BE2C (cell line): ENCODE data around the gene LNP1.

Experiments
- DNase-seq: peaks from one replicate; pipeline ENCODE4 v3.0.0-alpha.2; 2020
- H3K27me3 ChIP-seq: fragments of 250-450 bp; sonication (Bioruptor Pico); 2 replicates; pipeline ENCODE4 v1.5.1; 2020; ENCODE audit warnings: mild to moderate bottlenecking
- H3K36me3 ChIP-seq: fragments of 250-450 bp; sonication (Bioruptor Pico); 2 replicates; pipeline ENCODE4 v1.5.1; 2020; ENCODE audit warnings: mild to moderate bottlenecking
- H3K4me1 ChIP-seq: fragments of 250-450 bp; sonication (Bioruptor Pico); 2 replicates; pipeline ENCODE4 v1.5.1; 2020
- H3K4me3 ChIP-seq: 2 replicates; pipeline ENCODE4 v1.5.1; 2011; ENCODE audit warnings: low read depth, low read length
- H3K9me3 ChIP-seq: fragments of 250-450 bp; sonication (Bioruptor Pico); 2 replicates; pipeline ENCODE4 v1.5.1; 2020
- TF ChIP-seq, protein P1 (sequence below): IDR thresholded peaks from 2 replicates; pipeline ENCODE4 v1.5.1; 2012; ENCODE audit warnings: mild to moderate bottlenecking, low read depth, low read length

LNP1 gene

DNA sequence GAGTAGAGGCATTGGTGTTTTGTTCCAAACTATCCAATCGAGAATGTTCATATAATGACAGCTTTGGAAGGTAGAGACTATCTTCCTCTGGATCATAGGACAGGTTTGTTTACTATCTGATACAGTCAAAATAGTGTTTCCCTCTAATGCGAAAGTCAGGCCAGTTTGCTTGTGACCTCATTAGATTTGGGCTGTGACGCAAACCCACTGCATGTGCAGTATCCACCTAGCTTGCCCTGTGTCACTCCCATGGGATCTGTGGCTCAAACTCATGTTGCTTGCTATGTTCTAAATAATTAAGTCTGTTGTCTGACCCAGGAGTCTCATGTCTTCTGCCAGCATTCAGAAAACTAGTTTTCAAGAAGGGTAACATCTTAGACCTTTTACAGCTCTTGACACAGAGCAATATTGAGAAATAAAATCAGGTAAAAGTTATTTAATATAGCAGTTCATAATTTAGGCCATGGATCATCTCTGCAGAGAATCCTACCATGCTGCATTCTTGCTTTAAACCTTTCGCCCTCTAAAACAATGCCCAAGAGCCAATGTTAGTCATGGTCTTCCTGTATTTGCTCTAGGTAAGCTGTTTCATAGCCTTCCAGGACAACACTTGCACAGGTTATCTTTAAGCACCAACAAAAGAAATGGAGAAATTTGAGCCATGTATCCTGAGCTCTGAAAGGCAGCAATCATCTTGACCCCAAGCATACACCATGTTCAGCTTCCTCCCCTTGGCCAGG lies 40.4 kb upstream of the LNP1 start:
- TF ChIP-seq, protein P1, sequence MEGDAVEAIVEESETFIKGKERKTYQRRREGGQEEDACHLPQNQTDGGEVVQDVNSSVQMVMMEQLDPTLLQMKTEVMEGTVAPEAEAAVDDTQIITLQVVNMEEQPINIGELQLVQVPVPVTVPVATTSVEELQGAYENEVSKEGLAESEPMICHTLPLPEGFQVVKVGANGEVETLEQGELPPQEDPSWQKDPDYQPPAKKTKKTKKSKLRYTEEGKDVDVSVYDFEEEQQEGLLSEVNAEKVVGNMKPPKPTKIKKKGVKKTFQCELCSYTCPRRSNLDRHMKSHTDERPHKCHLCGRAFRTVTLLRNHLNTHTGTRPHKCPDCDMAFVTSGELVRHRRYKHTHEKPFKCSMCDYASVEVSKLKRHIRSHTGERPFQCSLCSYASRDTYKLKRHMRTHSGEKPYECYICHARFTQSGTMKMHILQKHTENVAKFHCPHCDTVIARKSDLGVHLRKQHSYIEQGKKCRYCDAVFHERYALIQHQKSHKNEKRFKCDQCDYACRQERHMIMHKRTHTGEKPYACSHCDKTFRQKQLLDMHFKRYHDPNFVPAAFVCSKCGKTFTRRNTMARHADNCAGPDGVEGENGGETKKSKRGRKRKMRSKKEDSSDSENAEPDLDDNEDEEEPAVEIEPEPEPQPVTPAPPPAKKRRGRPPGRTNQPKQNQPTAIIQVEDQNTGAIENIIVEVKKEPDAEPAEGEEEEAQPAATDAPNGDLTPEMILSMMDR, result no peak
- Histone ChIP-seq H3K36me3 (peaks cover 42% of the 10 kb centered on the region), H3K4me1 (no peaks in the 10 kb centered on the region), H3K9me3 (no peaks in the 10 kb centered on the region; the same call in 1 of the 2 replicates), H3K4me3 (no peak overlapping the region), H3K27me3 (no peaks in the 10 kb centered on the region)
- no peak for DNase-seq

DNA sequence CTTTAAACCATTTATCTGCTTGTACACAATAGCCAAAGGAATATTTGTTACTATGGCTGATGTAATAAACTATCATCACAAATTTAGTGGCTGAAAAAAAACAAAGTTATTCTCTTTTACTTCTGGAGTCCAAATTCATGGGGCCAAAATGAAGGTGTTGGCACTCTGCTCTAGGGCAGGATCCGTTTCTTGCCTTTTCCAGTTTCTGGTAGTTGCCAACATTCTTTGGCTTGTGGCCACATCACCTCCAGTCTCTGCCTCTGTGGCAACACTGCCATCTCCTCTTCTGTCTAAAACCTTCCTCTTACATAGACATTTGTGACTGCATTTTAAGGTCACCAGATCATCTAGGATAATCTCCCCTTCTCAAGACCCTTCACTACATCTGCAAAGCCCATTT lies 39.4 kb upstream of the LNP1 start:
- Histone ChIP-seq H3K27me3 (no peaks in the 10 kb centered on the region), H3K9me3 (no peaks in the 10 kb centered on the region; the same call in 1 of the 2 replicates), H3K4me1 (no peaks in the 10 kb centered on the region), H3K4me3 (no peak overlapping the region), H3K36me3 (peaks cover 52% of the 10 kb centered on the region)
- DNase-seq, result no peak
- TF ChIP-seq, protein P1, result no peak

DNA sequence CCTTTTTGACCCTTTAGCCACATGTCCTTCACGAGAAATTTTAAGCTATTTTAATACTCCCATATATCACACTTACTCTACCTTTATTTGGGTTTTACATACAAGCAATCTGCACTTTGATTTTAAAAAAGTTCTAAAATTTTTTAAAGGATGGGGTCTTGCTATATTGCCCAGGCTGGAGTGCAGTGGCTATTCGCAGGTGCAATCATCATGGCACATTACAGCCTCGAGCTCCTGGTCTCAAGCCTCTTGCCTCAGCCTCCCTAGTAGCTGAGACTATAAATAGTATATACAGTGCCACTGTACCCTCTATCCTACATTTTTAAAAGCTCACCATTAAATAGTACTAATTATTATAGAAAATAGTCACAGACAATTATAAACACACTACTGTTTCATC lies 36.9 kb upstream of the LNP1 start:
- Histone ChIP-seq H3K27me3 (no peaks in the 10 kb centered on the region), H3K36me3 (peaks cover 75% of the 10 kb centered on the region), H3K9me3 (no peaks in the 10 kb centered on the region; the same call in 1 of the 2 replicates), H3K4me3 (no peak overlapping the region), H3K4me1 (no peaks in the 10 kb centered on the region)
- no peak for DNase-seq
- TF ChIP-seq, protein P1, result no peak

DNA sequence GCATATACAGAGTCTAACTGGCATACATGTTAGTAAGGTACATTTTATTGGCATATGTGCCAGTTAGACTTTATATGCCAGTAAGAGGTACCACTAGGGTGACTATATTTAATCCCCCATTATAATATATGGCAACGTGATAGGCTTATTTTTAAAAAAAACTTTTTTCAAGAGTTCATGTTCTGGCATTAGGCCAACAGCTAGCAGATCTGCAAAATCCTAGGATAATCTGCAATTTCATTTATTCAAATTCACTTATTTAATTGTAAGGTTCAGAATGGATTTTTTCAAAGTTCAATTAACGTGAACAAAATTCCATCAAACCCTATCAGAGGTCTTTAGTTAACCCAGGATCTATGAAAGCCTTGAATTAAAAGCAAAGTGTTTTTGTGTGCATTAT lies 34.9 kb upstream of the LNP1 start:
- H3K27me3 ChIP-seq, result no peaks in the 10 kb centered on the region
- TF ChIP-seq, protein P1, result no peak
- H3K9me3 ChIP-seq, result no peaks in the 10 kb centered on the region; the same call in 1 of the 2 replicates
- no peak overlapping the region for H3K4me3 ChIP-seq
- H3K36me3 ChIP-seq, result peaks cover 88% of the 10 kb centered on the region
- H3K4me1 ChIP-seq, result no peaks in the 10 kb centered on the region
- no peak for DNase-seq

DNA sequence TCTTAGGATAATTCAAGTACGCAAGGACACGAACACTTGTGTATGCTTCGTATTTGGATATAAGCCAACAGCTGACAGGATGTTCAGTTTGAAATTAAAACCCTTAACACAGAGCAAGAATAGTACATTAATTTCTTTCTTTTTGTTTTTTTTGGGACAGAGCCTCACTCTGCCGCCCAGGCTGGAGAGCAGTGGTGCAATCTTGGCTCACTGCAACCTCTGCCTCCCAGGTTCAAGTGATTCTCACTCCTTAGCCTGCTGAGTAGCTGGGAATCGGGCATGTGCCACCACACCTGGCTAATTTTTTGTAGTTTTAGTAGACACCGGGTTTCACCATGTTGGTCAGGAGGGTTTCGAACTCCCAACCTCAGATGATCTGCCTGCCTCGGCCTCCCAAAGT lies 32.9 kb upstream of the LNP1 start:
- no peak overlapping the region for H3K4me3 ChIP-seq
- no peaks in the 10 kb centered on the region for H3K27me3 ChIP-seq
- TF ChIP-seq, protein P1, result no peak
- DNase-seq, result no peak
- H3K36me3 ChIP-seq, result peaks cover 85% of the 10 kb centered on the region
- H3K9me3 ChIP-seq, result no peaks in the 10 kb centered on the region
- no peaks in the 10 kb centered on the region for H3K4me1 ChIP-seq

DNA sequence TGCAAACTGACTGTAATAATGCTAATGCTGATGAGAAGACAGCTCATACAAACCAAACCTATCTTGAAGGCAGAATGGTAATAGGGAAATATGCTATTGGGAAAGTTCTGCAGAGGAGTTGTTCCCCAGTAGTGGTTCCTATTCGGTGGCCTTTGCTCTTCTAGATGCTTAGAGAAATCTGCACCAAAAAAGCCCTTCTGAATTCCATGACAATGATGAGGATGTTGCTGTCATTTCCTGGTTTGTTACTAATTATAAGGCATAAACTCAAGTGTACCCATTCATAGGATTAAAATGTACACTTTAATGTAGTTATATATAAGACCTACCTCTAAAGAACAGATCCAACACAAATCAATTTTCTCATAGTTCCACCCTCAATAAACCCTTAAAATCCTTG lies 30.6 kb upstream of the LNP1 start:
- H3K36me3 ChIP-seq, result peaks cover 81% of the 10 kb centered on the region

More for the DNA sequence above, 30.6 kb upstream of the LNP1 start:
- no peak overlapping the region for H3K4me3 ChIP-seq
- no peaks in the 10 kb centered on the region for H3K27me3 ChIP-seq
- H3K9me3 ChIP-seq, result no peaks in the 10 kb centered on the region
- no peaks in the 10 kb centered on the region for H3K4me1 ChIP-seq
- no peak for DNase-seq
- TF ChIP-seq, protein P1, result no peak
